ENCODE measurements around the gene STK32A. TPM values are rescaled to one million over a fixed set of nuclear protein-coding genes. Genes with fewer than 3 reads are reported as not detected.
"Not testable (repeated sequence)": the region's sequence is repeated elsewhere in the genome, so short reads cannot be mapped to it uniquely, and the experiment has no call there.

Gene STK32A
- 0.49 TPM for polyA plus RNA-seq (ENCODE audit: insufficient read length)

- DNase-seq, result no peak
These were observed at the start of gene STK32A for GRCh38 chr5:147234825-147235635. Gene STK32A, plus strand, starts transcription at chr5:147235026. Its CDS starts 4,609 bp downstream, at chr5:147239635.

- no peak for DNase-seq
These were observed 47.7 kb upstream of the STK32A start for GRCh38 chr5:147187099-147187540.

- DNase-seq, result peak; percentile 59
These were observed 46.4 kb upstream of the STK32A start for GRCh38 chr5:147188200-147189108.

GRCh38 chr5:147189109-147189424 is 45.8 kb upstream of the STK32A start:
- no peak for DNase-seq

- no peak for DNase-seq
These were observed 44.5 kb upstream of the STK32A start for GRCh38 chr5:147190331-147190730.

- DNase-seq, result no peak
These were observed 41.7 kb upstream of the STK32A start for GRCh38 chr5:147193123-147193522.

GRCh38 chr5:147200004-147200403 is 34.8 kb upstream of the STK32A start:
- DNase-seq, result no peak

- DNase-seq, result no peak
These were observed 31.6 kb upstream of the STK32A start for GRCh38 chr5:147203213-147203612.

GRCh38 chr5:147204576-147204975 is 30.2 kb upstream of the STK32A start:
- no peak for DNase-seq

GRCh38 chr5:147208134-147208533 is 26.7 kb upstream of the STK32A start:
- peak; percentile 29 for DNase-seq

- no peak for DNase-seq
These were observed 18.2 kb upstream of the STK32A start for GRCh38 chr5:147216552-147217154.

- DNase-seq, result no peak
These were observed 11.5 kb upstream of the STK32A start for GRCh38 chr5:147223343-147223742.

- DNase-seq, result no peak
These were observed 10.7 kb upstream of the STK32A start for GRCh38 chr5:147223948-147224791.

GRCh38 chr5:147225938-147226337 is 8.9 kb upstream of the STK32A start:
- no peak for DNase-seq

- no peak for DNase-seq
These were observed 8.3 kb upstream of the STK32A start for GRCh38 chr5:147226512-147226911.

GRCh38 chr5:147234239-147234824 is 494 bp upstream of the STK32A start:
- DNase-seq, result no peak

- no peak for DNase-seq
These were observed 5.6 kb downstream of the STK32A start for GRCh38 chr5:147240266-147240985.

GRCh38 chr5:147243238-147243637 is 8.4 kb downstream of the STK32A start:
- not testable (repeated sequence) for DNase-seq

- DNase-seq, result peak; percentile 55
These were observed 10.7 kb downstream of the STK32A start for GRCh38 chr5:147245381-147246165.

- no peak for DNase-seq
These were observed 13.7 kb downstream of the STK32A start for GRCh38 chr5:147248561-147248960.

All from hindlimb muscle (tissue), 1 donor.